ENCODE measurements around the gene ENTPD3. TPM values are rescaled to one million over a fixed set of nuclear protein-coding genes. Genes with fewer than 3 reads are reported as not detected.

The ENTPD3 gene
- total RNA-seq, 3 donors from 2014 or later = 1.7 to 5.5 (median 3.3) TPM

DNA sequence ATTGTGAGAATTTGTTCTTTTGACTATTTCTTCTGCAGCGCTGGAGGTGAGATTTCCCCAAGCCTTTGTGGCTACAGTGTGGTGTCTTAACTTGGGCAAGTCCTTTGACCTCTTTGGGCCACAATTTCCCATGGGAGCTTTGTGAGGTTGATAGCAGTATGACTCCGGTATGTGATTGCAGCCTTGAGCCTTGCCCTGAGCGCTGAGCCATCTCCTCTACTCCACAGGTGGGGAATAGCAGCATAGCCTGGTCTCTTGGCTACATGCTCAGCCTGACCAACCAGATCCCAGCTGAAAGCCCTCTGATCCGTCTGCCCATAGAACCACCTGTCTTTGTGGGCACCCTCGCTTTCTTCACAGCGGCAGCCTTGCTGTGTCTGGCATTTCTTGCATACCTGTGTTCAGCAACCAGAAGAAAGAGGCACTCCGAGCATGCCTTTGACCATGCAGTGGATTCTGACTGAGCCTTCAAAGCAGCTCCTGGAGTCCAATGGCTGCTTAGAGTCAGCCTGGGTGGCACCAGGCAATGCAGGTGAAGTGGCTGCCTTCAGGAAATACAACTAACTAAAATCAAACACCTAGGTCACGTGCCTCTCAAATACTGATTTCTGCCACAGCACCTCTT, 40.2 kb downstream of the ENTPD3 start:
- H3K4me1 ChIP-seq (ENCODE audit: low read depth) = no peaks in the 10 kb centered on the region
- H3K4me3 ChIP-seq = no peak overlapping the region
- intact Hi-C loops (cut with DNase I, micrococcal nuclease) = no loop called here
- no peaks in the 10 kb centered on the region for H3K36me3 ChIP-seq (ENCODE audit: low read depth)
- TF ChIP-seq, protein P1, sequence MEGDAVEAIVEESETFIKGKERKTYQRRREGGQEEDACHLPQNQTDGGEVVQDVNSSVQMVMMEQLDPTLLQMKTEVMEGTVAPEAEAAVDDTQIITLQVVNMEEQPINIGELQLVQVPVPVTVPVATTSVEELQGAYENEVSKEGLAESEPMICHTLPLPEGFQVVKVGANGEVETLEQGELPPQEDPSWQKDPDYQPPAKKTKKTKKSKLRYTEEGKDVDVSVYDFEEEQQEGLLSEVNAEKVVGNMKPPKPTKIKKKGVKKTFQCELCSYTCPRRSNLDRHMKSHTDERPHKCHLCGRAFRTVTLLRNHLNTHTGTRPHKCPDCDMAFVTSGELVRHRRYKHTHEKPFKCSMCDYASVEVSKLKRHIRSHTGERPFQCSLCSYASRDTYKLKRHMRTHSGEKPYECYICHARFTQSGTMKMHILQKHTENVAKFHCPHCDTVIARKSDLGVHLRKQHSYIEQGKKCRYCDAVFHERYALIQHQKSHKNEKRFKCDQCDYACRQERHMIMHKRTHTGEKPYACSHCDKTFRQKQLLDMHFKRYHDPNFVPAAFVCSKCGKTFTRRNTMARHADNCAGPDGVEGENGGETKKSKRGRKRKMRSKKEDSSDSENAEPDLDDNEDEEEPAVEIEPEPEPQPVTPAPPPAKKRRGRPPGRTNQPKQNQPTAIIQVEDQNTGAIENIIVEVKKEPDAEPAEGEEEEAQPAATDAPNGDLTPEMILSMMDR (IDR thresholded peaks at IDR 0.05) = no peak
- no peak for DNase-seq
- ATAC-seq = no peak
- no peaks in the 10 kb centered on the region for H3K9me3 ChIP-seq

DNA sequence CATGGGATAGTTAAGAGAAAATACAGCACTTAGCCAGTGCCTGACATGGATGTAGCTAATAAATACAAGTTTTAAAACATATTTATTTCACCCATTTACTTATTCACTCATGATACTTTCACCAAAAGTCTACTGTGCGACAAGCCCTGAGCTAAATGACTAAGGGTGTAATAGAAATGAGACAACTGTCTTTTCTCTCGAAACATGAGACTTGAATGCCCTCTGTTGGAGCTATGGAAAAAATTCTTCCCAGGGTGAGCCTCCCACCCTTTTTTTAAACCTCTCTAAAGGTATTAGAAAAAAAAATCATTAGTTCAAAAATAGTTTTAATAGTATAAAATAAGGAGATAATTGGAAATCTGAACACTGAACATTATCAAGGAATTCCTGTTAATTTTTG, 45.8 kb downstream of the ENTPD3 start:
- no peak for DNase-seq
- Histone ChIP-seq H3K4me1 (ENCODE audit: low read depth) (no peaks in the 10 kb centered on the region), H3K4me3 (no peak overlapping the region), H3K9me3 (no peaks in the 10 kb centered on the region), H3K36me3 (ENCODE audit: low read depth) (no peaks in the 10 kb centered on the region)
- TF ChIP-seq, protein P1 (IDR thresholded peaks at IDR 0.05) = no peak
- ATAC-seq = no peak
- intact Hi-C loops (cut with DNase I, micrococcal nuclease) = no loop called here

DNA sequence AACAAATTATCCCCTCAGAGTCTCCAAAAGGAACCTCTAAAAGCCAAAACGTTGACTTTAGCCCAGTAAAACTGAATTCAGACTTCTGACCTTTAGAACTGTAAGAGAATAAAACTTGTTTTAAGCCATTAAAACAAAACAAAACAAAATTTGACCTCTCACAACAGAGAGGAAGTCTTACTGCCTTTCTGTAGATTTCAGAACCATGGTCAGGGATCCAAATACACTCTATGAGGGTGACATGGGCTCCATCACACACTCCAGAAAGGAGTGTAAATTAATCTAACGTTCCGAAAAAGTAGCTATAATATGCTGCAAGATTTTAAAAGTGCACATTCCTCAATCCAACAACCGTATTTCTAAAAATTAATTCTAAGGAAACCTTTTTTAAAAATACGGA, 50.9 kb downstream of the ENTPD3 start:
- H3K4me3 ChIP-seq = no peak overlapping the region
- no peaks in the 10 kb centered on the region for H3K36me3 ChIP-seq (ENCODE audit: low read depth)
- no peak for DNase-seq
- H3K9me3 ChIP-seq = no peaks in the 10 kb centered on the region
- no peaks in the 10 kb centered on the region for H3K4me1 ChIP-seq (ENCODE audit: low read depth)
- ATAC-seq = no peak
- intact Hi-C loops (cut with DNase I, micrococcal nuclease) = no loop called here
- TF ChIP-seq, protein P1 (IDR thresholded peaks at IDR 0.05) = no peak

DNA sequence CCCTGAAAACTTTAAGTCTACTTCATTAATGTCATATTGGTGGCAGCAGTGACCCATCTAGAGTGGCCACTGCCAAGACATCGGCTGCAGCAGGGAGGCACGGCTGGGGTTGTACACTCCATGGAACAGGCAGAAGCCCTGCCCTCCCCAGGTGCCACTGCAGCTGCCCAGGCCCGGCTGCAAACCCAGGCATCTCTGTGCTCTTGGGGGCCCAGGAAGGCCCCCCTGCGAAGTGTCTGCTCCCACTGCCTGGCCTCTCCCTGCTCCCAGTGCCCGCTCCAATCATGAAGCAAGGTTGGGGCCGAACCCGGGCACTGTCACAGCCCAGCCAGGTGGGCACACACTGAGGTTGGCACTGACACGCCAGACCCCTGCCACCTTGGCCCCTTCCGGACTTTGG, 58.1 kb downstream of the ENTPD3 start:
- no peaks in the 10 kb centered on the region for H3K36me3 ChIP-seq (ENCODE audit: low read depth)
- DNase-seq (no peak), ATAC-seq (no peak)
- H3K4me3 ChIP-seq = no peak overlapping the region
- no peaks in the 10 kb centered on the region for H3K9me3 ChIP-seq
- no peaks in the 10 kb centered on the region for H3K4me1 ChIP-seq (ENCODE audit: low read depth)
- TF ChIP-seq, protein P1 (IDR thresholded peaks at IDR 0.05) = no peak
- intact Hi-C loops (cut with DNase I, micrococcal nuclease) = no loop called here

DNA sequence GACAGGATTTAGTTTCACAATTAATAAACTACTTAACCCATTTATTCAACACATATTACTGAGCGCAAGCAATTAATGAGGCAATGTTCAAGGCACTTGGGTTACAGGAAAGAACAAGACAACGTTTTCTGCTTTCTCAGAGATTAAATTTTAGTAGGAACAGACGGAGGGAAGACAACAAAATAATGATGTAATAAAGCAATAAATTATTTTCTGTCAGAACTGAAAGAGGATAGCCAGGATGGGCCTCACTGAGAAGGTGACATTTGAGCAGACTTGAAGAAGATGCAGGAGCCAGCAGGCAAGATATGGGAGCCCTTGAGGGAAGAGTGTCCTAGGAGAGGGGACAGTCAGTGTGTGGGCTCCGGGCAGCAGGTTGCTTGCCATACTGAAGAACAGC, 58.9 kb downstream of the ENTPD3 start:
- no peak for ATAC-seq
- Histone ChIP-seq H3K4me3 (no peak overlapping the region), H3K9me3 (no peaks in the 10 kb centered on the region), H3K4me1 (ENCODE audit: low read depth) (no peaks in the 10 kb centered on the region), H3K36me3 (ENCODE audit: low read depth) (no peaks in the 10 kb centered on the region)
- no peak for DNase-seq
- TF ChIP-seq, protein P1 (IDR thresholded peaks at IDR 0.05) = no peak
- intact Hi-C loops (cut with DNase I, micrococcal nuclease) = no loop called here

DNA sequence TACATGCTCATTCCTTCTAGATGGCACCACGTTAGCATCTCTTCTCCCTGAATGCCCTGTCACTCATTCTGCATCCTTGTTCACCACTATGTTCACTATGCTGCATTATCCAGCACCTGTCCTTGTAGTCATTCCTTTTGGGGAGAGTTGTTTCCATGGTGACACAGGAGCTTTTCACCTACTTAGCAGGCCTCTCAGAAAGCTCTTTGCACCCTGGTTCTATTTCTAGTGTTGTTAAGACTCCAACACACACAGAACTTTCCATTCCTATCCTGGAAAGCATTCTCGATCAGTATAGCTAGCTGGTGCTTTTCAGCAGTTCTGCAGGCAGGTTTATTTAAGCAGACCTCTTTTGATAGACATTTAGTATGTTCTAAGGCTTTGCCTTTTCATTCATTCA, 63.5 kb downstream of the ENTPD3 start:
- Histone ChIP-seq H3K4me3 (no peak overlapping the region), H3K4me1 (ENCODE audit: low read depth) (peaks cover 13% of the 10 kb centered on the region), H3K36me3 (ENCODE audit: low read depth) (no peaks in the 10 kb centered on the region), H3K9me3 (no peaks in the 10 kb centered on the region)
- DNase-seq (no peak), ATAC-seq (no peak)
- TF ChIP-seq, protein P1 (IDR thresholded peaks at IDR 0.05) = no peak
- intact Hi-C loops (cut with DNase I, micrococcal nuclease) = no loop called here
